HUES6 (cell line): ENCODE measurements around the gene IL17C.

Experiments
- H3K27ac ChIP-seq: 2 replicates; pipeline ENCODE4 v1.7.0; 2013; ENCODE audit warnings: low read depth, mild to moderate bottlenecking, low read length, inconsistent platforms
- H3K27me3 ChIP-seq: 2 replicates; pipeline ENCODE4 v1.6.1; 2013; ENCODE audit warnings: low read length; ENCODE audit not compliant: control insufficient read depth, insufficient read depth
- H3K36me3 ChIP-seq: 2 replicates; pipeline ENCODE4 v1.6.1; 2013; ENCODE audit warnings: low read length; ENCODE audit not compliant: control insufficient read depth, insufficient read depth
- H3K4me1 ChIP-seq: 2 replicates; pipeline ENCODE4 v1.6.1; 2013; ENCODE audit warnings: low read length; ENCODE audit not compliant: control insufficient read depth, insufficient read depth
- H3K4me3 ChIP-seq: 2 replicates; pipeline ENCODE4 v1.5.1; 2013; ENCODE audit warnings: low read depth, low read length
- H3K9ac ChIP-seq: one replicate; pipeline ENCODE4 v1.6.1; 2013; ENCODE audit warnings: mild to moderate bottlenecking, low read length
- H3K9me3 ChIP-seq: 2 replicates; pipeline ENCODE4 v1.6.1; 2013; ENCODE audit warnings: low read depth, low read length; ENCODE audit not compliant: control insufficient read depth, insufficient read depth

IL17C gene

DNA sequence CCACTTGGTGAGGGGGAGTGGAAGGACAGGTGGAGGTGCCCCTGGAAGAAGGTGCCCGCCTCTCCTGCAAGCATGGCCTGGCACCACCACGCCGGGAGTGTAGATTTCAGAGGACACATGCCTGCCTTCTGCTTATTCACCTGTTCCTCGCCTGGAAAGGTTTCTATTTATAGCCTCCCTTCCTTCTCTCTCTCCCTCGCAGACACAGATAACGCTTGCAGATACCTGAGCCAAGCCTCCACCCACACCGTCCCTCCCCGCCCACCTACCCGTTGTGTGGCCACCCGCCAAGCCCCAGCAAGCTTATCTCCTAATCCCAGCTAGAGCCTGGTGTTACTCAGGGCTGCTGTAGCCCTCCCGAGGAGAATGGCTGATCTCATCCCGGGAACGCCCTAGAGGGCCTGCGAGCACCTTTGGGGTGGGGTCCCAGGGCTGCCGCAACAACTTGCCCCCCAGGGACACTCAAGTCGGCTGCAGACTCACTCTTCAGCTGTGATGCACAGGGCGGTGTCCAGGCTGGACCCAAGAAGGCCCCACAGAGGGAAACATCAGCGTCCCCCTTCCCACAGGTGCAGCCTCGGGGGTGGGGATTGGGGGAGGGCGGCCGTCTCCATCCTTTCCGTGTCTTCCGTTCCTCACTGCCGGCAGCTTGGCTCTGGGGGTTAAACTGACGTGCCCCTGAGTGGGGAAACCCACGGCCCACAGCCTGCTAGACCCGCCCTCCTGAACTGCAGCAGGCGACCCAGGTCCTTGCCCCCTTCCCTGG is 49.8 kb downstream of the IL17C start:
- Histone ChIP-seq H3K9ac (no peak overlapping the region), H3K27me3 (peaks cover 69% of the 10 kb centered on the region), H3K36me3 (no peaks in the 10 kb centered on the region), H3K9me3 (no peaks in the 10 kb centered on the region), H3K4me1 (peaks cover 18% of the 10 kb centered on the region), H3K4me3 (no peak overlapping the region), H3K27ac (no peak overlapping the region)
